ENCODE results near the gene CHST15.
"Not testable (repeated sequence)": the region's sequence is repeated elsewhere in the genome, so short reads cannot be mapped to it uniquely, and the experiment has no call there.

CHST15 gene

GRCh38 chr10:124098575-124098974, 5.2 kb upstream of the CHST15 start:
- DNase-seq (ENCODE audit: low spot score), result no peak

DNA sequence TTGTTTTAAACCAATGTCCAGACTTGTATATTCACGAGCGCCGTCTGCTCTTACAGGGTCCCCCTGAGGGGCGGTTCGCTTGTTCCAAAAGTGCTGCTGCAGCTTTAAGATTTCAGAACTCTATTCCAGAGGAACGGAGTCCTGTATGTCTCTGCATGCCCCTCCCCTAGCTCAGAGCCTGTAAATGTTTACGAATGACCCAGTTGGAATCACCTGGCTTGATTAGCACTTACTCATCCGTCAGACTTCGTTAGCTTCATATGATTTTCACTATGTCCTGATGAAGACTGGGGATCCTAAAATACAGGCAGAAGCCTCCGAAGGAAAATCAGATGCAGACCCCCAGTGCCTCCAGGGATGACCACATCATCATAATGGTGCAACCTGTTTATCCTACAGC, 4.5 kb upstream of the CHST15 start:
- no peak for DNase-seq (ENCODE audit: low spot score)

GRCh38 chr10:124096494-124096893, 3.1 kb upstream of the CHST15 start:
- DNase-seq (ENCODE audit: low spot score), result no peak

GRCh38 chr10:124095801-124096200, 2.4 kb upstream of the CHST15 start:
- not testable (repeated sequence) for DNase-seq (ENCODE audit: low spot score)

DNA sequence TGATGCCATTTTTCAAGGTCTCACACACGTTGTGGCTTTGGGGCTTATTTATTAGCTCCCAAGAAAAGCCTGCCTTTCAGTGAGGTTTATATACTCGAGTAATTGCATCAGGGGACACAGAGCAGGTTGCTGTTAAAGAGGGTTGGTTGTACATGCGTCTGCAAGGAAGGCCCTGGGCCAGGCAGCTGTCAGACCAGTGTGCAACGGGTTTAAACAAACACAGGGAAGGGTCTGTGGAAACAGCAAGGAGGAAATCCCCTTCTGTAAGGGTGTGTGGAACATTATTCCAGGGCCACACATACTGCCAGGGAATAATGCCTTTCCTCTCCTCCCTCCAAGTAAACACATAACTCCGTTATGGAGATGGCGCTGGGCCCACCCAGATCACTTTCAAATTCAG, 1.7 kb upstream of the CHST15 start:
- no peak for DNase-seq (ENCODE audit: low spot score)

GRCh38 chr10:124094419-124094785, 1.0 kb upstream of the CHST15 start:
- DNase-seq (ENCODE audit: low spot score), result no peak

- not testable (repeated sequence) for DNase-seq (ENCODE audit: low spot score)
Measured at GRCh38 chr10:124093774-124094418, 498 bp upstream of the CHST15 start.

DNA sequence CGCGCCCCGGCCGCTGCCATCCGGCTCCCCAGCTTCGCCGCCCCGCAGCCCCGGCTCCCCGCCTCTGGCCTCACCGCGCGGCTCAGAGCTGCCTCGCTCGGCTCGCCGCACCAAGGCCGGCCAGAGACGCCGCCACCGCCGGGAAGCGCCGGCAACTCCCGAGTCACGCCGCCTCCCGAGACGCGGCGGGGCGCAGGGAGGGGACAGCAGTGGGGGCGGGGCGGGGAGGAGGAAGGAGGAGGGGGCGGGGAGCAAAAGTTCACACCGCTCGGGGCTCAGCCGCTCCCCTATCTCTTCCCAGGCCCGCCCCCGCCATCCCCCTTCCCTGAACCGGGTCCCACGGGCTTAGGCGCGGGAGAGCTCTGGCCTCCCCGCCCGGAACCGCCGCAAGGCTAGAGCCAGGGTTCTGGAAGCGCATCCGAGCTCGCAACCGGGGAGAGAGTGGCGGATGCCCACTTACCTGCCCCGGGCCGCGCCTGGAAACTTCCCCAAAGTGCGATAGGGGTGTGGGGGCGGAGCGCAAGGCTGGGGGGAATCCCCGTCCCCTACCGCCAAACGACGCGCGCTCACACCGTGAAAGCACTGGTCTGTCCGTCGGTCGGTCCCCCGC, 1.0 kb downstream of the CHST15 start:
- peak; percentile 9 for DNase-seq (ENCODE audit: low spot score)

GRCh38 chr10:124091646-124092249, 1.6 kb downstream of the CHST15 start:
- no peak for DNase-seq (ENCODE audit: low spot score)

GRCh38 chr10:124090601-124091209, 2.7 kb downstream of the CHST15 start:
- no peak for DNase-seq (ENCODE audit: low spot score)

DNA sequence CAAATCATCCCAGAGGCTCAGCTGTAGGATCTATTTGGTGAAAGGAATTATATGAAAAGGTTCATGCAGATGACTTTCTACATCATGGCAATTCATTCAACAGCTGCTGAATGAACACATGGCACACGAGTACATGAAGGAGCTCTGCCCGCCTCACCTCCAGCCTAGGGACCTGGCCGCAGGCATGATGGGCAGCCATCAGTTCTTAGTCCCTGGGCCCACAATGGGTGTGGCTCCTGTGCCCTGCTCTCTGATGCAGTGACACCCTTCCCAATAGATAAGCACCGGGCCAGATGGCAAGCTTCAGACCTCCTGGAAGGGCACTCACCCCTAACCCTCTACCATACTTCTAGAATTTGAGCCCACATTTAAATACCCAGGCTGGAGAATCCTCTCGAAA, 3.5 kb downstream of the CHST15 start:
- no peak for DNase-seq (ENCODE audit: low spot score)

GRCh38 chr10:124088915-124089314, 4.5 kb downstream of the CHST15 start:
- DNase-seq (ENCODE audit: low spot score), result no peak

- no peak for DNase-seq (ENCODE audit: low spot score)
Measured at GRCh38 chr10:124087672-124088634, 5.4 kb downstream of the CHST15 start.

DNA sequence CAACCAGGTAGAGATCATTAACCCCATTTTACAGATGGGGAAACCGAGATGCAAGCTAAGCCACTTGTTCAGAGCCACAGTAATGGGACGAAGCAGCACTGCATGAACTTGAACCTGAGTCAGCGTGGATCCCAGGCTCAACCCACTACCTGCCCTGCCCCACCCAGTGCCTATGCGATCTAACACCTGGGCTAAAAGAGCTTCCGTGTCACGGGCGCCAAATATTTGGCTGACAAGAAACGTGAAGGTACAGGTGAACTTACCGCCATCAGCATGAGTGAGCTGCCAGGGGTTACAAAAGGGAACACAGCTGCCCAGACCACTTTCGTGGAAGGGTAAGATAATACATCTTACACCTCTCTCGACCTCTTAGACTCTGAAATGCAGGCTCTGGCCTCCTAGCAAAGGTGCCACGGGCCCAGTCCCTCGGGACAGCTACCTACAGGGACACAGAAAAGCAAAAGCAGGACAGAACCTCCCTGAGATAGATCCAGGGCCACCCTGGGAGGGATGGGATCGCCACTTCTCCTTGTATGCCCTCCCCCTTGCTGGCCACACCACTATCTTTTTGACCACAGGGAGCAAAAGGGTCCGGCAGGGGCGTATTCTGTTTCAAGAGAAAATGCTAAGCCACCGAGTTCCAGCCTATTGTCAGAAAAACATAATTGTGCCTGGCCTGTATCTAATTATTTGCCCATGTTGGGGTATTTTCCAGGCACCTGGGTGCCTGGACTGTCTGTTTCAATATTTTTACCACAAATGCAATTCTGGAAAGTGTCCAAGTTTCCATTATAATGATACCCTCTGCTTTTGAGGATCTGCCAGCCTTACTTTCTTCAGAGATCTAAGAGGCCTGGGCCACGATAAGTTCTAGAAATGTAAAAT, 6.4 kb downstream of the CHST15 start:
- no peak for DNase-seq (ENCODE audit: low spot score)

DNA sequence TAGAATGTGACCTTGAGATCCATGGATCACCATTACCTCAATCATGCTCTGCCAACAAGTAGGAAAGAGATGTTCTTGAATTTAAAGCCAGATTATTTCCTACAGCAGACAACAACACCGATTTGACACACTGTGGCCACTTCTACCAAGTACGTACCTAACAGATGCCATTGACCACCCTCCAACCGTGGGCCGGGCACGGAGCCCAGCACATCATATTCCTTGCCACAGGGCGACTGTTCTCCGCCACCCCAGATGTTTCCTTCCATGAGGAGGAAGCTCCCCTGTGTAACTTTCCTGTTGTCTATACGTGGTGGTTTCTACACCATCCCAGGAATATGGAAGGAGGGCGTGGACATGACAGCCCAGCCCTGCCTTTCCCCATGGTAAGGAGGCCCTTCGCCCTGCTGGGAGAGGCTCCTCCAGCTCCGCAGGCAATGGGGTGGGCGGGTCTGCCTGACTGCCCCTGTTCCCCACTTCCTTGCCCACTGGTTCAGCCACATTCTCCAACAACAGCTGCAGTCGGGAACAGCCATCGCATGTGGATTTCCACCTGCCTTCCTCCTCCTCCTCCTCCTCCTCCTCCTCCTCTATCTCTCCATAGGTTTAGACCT, 7.2 kb downstream of the CHST15 start:
- DNase-seq (ENCODE audit: low spot score), result no peak

DNA sequence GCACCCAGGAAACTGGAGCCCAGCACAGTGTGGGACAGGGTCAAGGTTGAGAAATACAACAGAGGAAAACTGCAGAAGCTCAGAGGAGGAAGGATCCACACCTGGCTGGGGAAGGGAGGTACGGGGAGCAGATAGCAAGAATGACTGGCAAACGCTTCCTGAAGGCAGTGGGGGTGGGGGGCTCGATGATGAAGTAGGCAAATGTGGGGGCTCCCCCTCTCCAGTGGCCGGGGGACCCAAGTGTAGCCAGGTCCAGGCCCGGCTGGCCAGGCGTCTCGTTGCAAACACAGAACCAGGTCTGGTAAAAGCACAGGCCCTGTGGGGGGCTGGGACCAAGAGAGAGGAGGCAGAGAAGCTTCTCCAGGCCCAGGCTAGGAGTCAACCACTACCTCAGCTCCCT, 7.7 kb downstream of the CHST15 start:
- no peak for DNase-seq (ENCODE audit: low spot score)

- no peak for DNase-seq (ENCODE audit: low spot score)
Measured at GRCh38 chr10:124084708-124085107, 8.7 kb downstream of the CHST15 start.

- DNase-seq (ENCODE audit: low spot score), result no peak
Measured at GRCh38 chr10:124083740-124084397, 9.5 kb downstream of the CHST15 start.

DNA sequence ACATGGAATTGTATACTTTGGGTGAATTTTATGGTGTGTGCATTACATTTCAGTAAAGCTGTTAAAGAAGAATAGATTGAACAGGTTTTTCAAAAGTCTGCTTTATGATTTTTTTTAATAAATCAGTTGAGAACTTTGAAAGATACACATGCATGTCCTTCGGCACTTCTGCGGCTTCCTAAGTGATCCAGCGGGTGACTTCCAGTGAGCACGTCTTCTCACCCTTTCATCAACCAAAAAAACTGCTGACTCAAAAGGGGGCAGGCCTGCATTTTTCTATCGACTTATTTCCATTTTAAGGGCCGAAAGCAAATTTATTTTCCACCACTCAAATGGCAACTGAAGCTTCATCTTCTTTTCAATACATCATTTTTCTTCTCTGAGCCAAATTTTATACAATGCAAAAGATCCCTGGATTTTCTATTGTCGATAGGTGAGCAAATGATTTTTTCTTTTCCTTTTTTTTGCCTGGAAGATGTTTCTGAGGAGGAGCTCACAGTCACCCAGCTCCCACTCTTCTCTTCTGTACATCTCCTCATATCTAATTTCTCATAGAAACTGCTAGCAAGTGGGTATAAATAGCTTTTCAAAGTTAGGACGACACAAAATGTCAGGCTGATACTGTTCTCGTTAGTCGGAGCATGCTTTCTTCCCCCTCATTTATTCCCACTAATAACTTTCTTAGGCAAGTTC, 10.2 kb downstream of the CHST15 start:
- DNase-seq (ENCODE audit: low spot score), result no peak
